GM18526 (cell line): ENCODE measurements around the gene CITED4.

Experiments used
- POLR2A ChIP-seq: IDR thresholded peaks from 3 replicates; pipeline ENCODE4 v1.6.1; 2011; ENCODE audit not compliant: insufficient read length; ENCODE audit errors: extremely low read depth

CITED4 gene

GRCh38 chr1:40818264-40818961, 43.8 kb downstream of the CITED4 start:
- TF ChIP-seq POLR2A: peak; percentile 24

DNA sequence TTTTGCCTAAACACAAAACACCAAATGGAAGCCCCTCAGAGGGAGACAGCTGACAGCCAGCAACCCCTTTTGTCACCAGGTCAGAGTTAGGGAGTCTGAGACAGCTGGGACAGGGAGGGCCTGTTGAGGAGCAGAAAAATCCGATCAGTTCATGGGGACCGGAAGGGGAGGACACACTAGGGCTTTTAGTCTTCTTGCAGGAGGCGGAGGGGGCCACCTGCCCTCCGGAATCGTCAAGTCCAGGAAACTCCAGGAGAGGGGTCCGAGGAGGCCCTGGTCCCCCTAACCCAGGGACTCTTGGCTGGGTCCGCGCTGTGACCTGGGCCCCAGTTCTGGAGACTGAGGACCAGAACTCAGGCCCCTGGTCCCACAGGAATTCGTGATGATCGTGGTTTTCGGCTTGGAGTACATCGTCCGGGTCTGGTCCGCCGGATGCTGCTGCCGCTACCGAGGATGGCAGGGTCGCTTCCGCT, 44.3 kb downstream of the CITED4 start:
- no peak for TF ChIP-seq POLR2A

GRCh38 chr1:40815420-40815819, 46.7 kb downstream of the CITED4 start:
- TF ChIP-seq POLR2A: no peak
